SU-DHL-6 (cell line): ENCODE measurements around the gene LCAT.

Experiments used
- CTCF ChIP-seq: fragments of 200-600 bp; sonication (generic); IDR thresholded peaks from one replicate; pipeline ENCODE4 v1.5.1; 2017; ENCODE audit warnings: antibody characterized with exemption, mild to moderate bottlenecking, low read length, moderate library complexity; ENCODE audit not compliant: insufficient read depth, poor library complexity, severe bottlenecking
- EZH2phosphoT487 ChIP-seq: fragments of 200-600 bp; sonication (generic), shearing (Covaris generic); conservative IDR thresholded peaks from 2 replicates; pipeline ENCODE4 v1.6.1; 2018; ENCODE audit warnings: mild to moderate bottlenecking, antibody characterized with exemption, low read length, moderate library complexity, mixed read lengths

- TF ChIP-seq CTCF: no peak
- TF ChIP-seq EZH2phosphoT487: no peak
These were observed 15.8 kb downstream of the LCAT start for GRCh38 chr16:67928147-67928546.
